AG20443 (cell line): ENCODE results near the gene CTDSP2.
"Not testable (repeated sequence)": the region's sequence is repeated elsewhere in the genome, so short reads cannot be mapped to it uniquely, and the experiment has no call there.

Experiments used
- DNase-seq: peaks from one replicate; pipeline ENCODE4 v3.0.0; 2012; ENCODE audit warnings: low spot score, mixed read lengths

CTDSP2 gene

GRCh38 chr12:57781801-57782200, 64.7 kb downstream of the CTDSP2 start:
- no peak for DNase-seq

GRCh38 chr12:57781244-57781643, 65.3 kb downstream of the CTDSP2 start:
- DNase-seq = no peak

- DNase-seq = no peak
Observed at GRCh38 chr12:57780284-57780897, 66.1 kb downstream of the CTDSP2 start.

GRCh38 chr12:57779736-57780135, 66.8 kb downstream of the CTDSP2 start:
- no peak for DNase-seq

- DNase-seq = no peak
Observed at GRCh38 chr12:57777911-57778310, 68.6 kb downstream of the CTDSP2 start.

- no peak for DNase-seq
Observed at GRCh38 chr12:57777367-57777766, 69.2 kb downstream of the CTDSP2 start.

- DNase-seq = no peak
Observed at GRCh38 chr12:57776247-57776587, 70.3 kb downstream of the CTDSP2 start.

GRCh38 chr12:57775563-57776246, 70.8 kb downstream of the CTDSP2 start:
- DNase-seq = no peak

- DNase-seq = no peak
Observed at GRCh38 chr12:57775044-57775443, 71.5 kb downstream of the CTDSP2 start.

- not testable (repeated sequence) for DNase-seq
Observed at GRCh38 chr12:57774634-57775033, 71.9 kb downstream of the CTDSP2 start.

GRCh38 chr12:57772429-57773322, 73.9 kb downstream of the CTDSP2 start, which contains the start of gene EEF1AKMT3:
EEF1AKMT3 (plus strand) TSS chr12:57772614; CDS start chr12:57772725, 111 bp downstream.
- peak; percentile 75 for DNase-seq

- DNase-seq = peak; percentile 96
Observed at GRCh38 chr12:57771873-57772428, 74.6 kb downstream of the CTDSP2 start, which contains the start of gene METTL1. METTL1 (minus strand) TSS chr12:57772105; CDS start chr12:57772083, 22 bp downstream.

GRCh38 chr12:57771236-57771872, 75.2 kb downstream of the CTDSP2 start:
- DNase-seq = peak; percentile 92

- no peak for DNase-seq
Observed at GRCh38 chr12:57770734-57771133, 75.8 kb downstream of the CTDSP2 start.
